ENCODE measurements around the gene DLAT.

DNA sequence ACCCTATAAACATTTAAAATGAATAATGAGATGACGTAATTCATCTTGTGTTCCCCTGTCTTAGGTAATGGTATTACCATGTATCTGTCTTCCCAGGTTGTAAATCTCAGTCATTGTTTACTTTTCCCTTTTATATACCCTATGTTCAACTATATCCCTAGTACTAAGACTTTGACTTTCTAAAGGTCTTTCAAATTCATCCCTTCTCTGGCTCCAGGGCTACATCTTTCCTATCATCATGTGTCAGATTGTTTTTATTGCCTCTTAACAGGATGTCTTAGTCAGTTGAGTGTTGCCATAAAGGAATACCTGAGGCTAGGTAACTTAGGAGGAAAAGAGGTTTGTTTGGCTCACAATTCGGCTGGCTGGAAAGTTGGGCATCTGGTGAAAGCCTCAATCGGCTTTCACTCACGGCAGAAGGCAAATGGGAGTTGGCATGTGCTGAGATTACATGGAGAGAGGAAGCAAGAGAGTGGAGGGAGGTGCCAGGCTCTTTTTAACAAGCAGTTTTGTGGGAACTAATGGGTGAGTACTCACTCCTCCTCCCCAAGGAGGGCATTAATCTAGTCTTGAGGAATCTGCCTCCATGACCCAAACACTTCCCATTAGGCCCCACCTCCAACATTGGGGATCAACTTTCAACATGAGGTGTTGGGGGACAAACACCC, 11.6 kb upstream of the DLAT start:
- TF ChIP-seq, protein P1, sequence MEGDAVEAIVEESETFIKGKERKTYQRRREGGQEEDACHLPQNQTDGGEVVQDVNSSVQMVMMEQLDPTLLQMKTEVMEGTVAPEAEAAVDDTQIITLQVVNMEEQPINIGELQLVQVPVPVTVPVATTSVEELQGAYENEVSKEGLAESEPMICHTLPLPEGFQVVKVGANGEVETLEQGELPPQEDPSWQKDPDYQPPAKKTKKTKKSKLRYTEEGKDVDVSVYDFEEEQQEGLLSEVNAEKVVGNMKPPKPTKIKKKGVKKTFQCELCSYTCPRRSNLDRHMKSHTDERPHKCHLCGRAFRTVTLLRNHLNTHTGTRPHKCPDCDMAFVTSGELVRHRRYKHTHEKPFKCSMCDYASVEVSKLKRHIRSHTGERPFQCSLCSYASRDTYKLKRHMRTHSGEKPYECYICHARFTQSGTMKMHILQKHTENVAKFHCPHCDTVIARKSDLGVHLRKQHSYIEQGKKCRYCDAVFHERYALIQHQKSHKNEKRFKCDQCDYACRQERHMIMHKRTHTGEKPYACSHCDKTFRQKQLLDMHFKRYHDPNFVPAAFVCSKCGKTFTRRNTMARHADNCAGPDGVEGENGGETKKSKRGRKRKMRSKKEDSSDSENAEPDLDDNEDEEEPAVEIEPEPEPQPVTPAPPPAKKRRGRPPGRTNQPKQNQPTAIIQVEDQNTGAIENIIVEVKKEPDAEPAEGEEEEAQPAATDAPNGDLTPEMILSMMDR (conservative IDR thresholded peaks at IDR 0.05; ENCODE audit: low read depth in 2 of 2), result no peak
- TF ChIP-seq CREB1 (CRISPR knock-in tag; IDR thresholded peaks at IDR 0.05; ENCODE audit: low read depth), result no peak
- TF ChIP-seq POLR2AphosphoS5 (IDR thresholded peaks at IDR 0.05; ENCODE audit: low read depth), result no peak
- no peak for TF ChIP-seq EZH2 (IDR thresholded peaks at IDR 0.05; ENCODE audit: low read depth, unreplicated experiment)
- no peak for TF ChIP-seq NANOG (IDR thresholded peaks at IDR 0.05; ENCODE audit: borderline replicate concordance)
- no peak for TF ChIP-seq EZH2phosphoT487 (IDR thresholded peaks at IDR 0.05; ENCODE audit: unreplicated experiment)
- TF ChIP-seq, protein P2, sequence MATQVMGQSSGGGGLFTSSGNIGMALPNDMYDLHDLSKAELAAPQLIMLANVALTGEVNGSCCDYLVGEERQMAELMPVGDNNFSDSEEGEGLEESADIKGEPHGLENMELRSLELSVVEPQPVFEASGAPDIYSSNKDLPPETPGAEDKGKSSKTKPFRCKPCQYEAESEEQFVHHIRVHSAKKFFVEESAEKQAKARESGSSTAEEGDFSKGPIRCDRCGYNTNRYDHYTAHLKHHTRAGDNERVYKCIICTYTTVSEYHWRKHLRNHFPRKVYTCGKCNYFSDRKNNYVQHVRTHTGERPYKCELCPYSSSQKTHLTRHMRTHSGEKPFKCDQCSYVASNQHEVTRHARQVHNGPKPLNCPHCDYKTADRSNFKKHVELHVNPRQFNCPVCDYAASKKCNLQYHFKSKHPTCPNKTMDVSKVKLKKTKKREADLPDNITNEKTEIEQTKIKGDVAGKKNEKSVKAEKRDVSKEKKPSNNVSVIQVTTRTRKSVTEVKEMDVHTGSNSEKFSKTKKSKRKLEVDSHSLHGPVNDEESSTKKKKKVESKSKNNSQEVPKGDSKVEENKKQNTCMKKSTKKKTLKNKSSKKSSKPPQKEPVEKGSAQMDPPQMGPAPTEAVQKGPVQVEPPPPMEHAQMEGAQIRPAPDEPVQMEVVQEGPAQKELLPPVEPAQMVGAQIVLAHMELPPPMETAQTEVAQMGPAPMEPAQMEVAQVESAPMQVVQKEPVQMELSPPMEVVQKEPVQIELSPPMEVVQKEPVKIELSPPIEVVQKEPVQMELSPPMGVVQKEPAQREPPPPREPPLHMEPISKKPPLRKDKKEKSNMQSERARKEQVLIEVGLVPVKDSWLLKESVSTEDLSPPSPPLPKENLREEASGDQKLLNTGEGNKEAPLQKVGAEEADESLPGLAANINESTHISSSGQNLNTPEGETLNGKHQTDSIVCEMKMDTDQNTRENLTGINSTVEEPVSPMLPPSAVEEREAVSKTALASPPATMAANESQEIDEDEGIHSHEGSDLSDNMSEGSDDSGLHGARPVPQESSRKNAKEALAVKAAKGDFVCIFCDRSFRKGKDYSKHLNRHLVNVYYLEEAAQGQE (IDR thresholded peaks at IDR 0.05; ENCODE audit: unreplicated experiment), result no peak
- TF ChIP-seq, protein P3, sequence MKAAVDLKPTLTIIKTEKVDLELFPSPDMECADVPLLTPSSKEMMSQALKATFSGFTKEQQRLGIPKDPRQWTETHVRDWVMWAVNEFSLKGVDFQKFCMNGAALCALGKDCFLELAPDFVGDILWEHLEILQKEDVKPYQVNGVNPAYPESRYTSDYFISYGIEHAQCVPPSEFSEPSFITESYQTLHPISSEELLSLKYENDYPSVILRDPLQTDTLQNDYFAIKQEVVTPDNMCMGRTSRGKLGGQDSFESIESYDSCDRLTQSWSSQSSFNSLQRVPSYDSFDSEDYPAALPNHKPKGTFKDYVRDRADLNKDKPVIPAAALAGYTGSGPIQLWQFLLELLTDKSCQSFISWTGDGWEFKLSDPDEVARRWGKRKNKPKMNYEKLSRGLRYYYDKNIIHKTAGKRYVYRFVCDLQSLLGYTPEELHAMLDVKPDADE (IDR thresholded peaks at IDR 0.05), result no peak
- TF ChIP-seq ZNF114 (CRISPR knock-in tag; IDR thresholded peaks at IDR 0.05), result no peak
- no peak for TF ChIP-seq JUNB (IDR thresholded peaks at IDR 0.05; ENCODE audit: unreplicated experiment)
- TF ChIP-seq STAT1 (IDR thresholded peaks at IDR 0.05; ENCODE audit: unreplicated experiment), result no peak
